Stomach (tissue), 9 donors: ENCODE measurements around the gene NELL1. TPM values are rescaled to one million over a fixed set of nuclear protein-coding genes. Genes with fewer than 3 reads are reported as not detected.

Experiments used
- DNase-seq, 2 donors: peaks; one replicate each; pipeline versions ENCODE4 v3.0.0 to v3.0.0-alpha.2; 2013 to 2019
- H3K27ac ChIP-seq, 5 donors: fragments of 200-600 bp in 4 of 5; sonication (generic) in 4 of 5; one replicate each; pipeline ENCODE4 v1.5.1; 2013 to 2019; ENCODE audit warnings: mild to moderate bottlenecking in 1 of 5, moderate library complexity in 1 of 5
- H3K27me3 ChIP-seq, 3 donors: fragments of 200-600 bp; sonication (generic); one replicate each; pipeline ENCODE4 v1.5.1; 2017 to 2019; ENCODE audit warnings: mixed run types in 1 of 3
- H3K36me3 ChIP-seq, 4 donors: fragments of 200-600 bp; sonication (generic); 1 replicate in 3 of 4; 2 replicates in 1 of 4; pipeline ENCODE4 v1.5.1; 2016 to 2019
- H3K4me1 ChIP-seq, 4 donors: fragments of 200-600 bp; sonication (generic); one replicate each; pipeline ENCODE4 v1.5.1; 2016 to 2019
- H3K4me3 ChIP-seq, 4 donors: fragments of 200-600 bp; sonication (generic) in 3 of 4; one replicate each; pipeline ENCODE4 v1.5.1; 2016 to 2019; ENCODE audit warnings: mild to moderate bottlenecking in 1 of 4
- H3K9me3 ChIP-seq, 4 donors: fragments of 200-600 bp; sonication (generic); one replicate each; pipeline ENCODE4 v1.5.1; 2016 to 2019
- CTCF ChIP-seq, 7 experiments: fragments of 450-650 bp in 4 of 7; fragments of 200-600 bp in 3 of 7; sonication (generic) in 3 of 7; IDR thresholded peaks; one replicate each; pipeline ENCODE4 v1.5.1; 2016 to 2019; ENCODE audit warnings: antibody characterized with exemption in 7 of 7, control low read depth in 2 of 7, mild to moderate bottlenecking in 1 of 7
- EP300 ChIP-seq: sonication (generic); formaldehyde crosslinking; IDR thresholded peaks from one replicate; pipeline ENCODE4 v1.6.1; 2017; ENCODE audit warnings: antibody characterized with exemption
- POLR2A ChIP-seq, 4 donors: fragments of 450-650 bp; IDR thresholded peaks; one replicate each; pipeline ENCODE4 v1.6.1; 2016; ENCODE audit warnings: antibody characterized with exemption in 4 of 4, control low read depth in 2 of 4, mild to moderate bottlenecking in 1 of 4, moderate library complexity in 1 of 4
- POLR2AphosphoS5 ChIP-seq, 3 donors: sonication (generic); formaldehyde crosslinking; IDR thresholded peaks; one replicate each; pipeline ENCODE4 v1.6.1; 2016; ENCODE audit warnings: antibody characterized with exemption in 3 of 3
- WGBS, 5 donors: extraction: QIAGEN DNeasy Blood & Tissue Kit in 3 of 5; methylation state at CpG; one replicate each; pipeline versions ENCODE4 v1.1.5 to v1.1.7; 2013 to 2018; 5-methylcytosine and 5-hydroxymethylcytosine counted together
- intact Hi-C: fragments of 100-400 bp; cut with DNase I; formaldehyde crosslinking; loops from one replicate; pipeline ENCODE4 v1.15.1; 2023; ENCODE audit warnings: low total_unique reads
- polyA plus RNA-seq, 3 donors: library from polyadenylated mRNA; stranded (reverse); fragments of 200-250 nt; gene quantifications; one replicate each; pipeline ENCODE4 v1.2.3, GENCODE V29; 2013
- total RNA-seq, 5 donors: library from RNA; depleted of rRNA; stranded (reverse); fragments of >200 nt; gene quantifications; one replicate each; pipeline versions ENCODE4 v1.1.0 to v1.2.3, GENCODE V29; 2014 to 2016
- donor health status: healthy with polysubstance abuse.
- donor health status: Bipolar disorder and iron deficiency.
- donor health status: healthy.

NELL1 gene
- total and polyA plus RNA-seq, 8 donors: 0.05 to 15.4 (median 2.7) TPM; not detected in 5

GRCh38 chr11:20623252-20623651, 46.1 kb upstream of the NELL1 start:
- Histone ChIP-seq H3K4me3 (no peak overlapping the region), H3K4me1 (peaks cover 0 to 2% (median 0%) of the 10 kb centered on the region in 4 donors), H3K9me3 (no peaks in the 10 kb centered on the region), H3K27ac (no peak overlapping the region), H3K36me3 (no peaks in the 10 kb centered on the region), H3K27me3 (peaks cover 0 to 14% (median 0%) of the 10 kb centered on the region in 3 donors)
- 36 to 51% (median 40%) methylated on average over 4 of the region's 4 CpGs for WGBS, 5 donors
- TF ChIP-seq POLR2AphosphoS5 (IDR thresholded peaks at IDR 0.05): no peak
- TF ChIP-seq CTCF (IDR thresholded peaks at IDR 0.05): no peak
- TF ChIP-seq POLR2A (IDR thresholded peaks at IDR 0.05): no peak
- TF ChIP-seq EP300: no peak
- no peak for DNase-seq
- intact Hi-C loops: no loop called here

GRCh38 chr11:20626279-20626678, 43.1 kb upstream of the NELL1 start:
- DNase-seq: no peak
- peaks cover 0 to 14% (median 0%) of the 10 kb centered on the region in 3 donors for H3K27me3 ChIP-seq
- 61 to 74% (median 70%) methylated on average over 4 of the region's 4 CpGs for WGBS, 5 donors
- no peaks in the 10 kb centered on the region for H3K36me3 ChIP-seq
- H3K4me1 ChIP-seq: no peaks in the 10 kb centered on the region
- no peak overlapping the region for H3K4me3 ChIP-seq
- intact Hi-C loops: no loop called here
- TF ChIP-seq CTCF (IDR thresholded peaks at IDR 0.05): no peak
- no peak for TF ChIP-seq POLR2A (IDR thresholded peaks at IDR 0.05)
- TF ChIP-seq POLR2AphosphoS5 (IDR thresholded peaks at IDR 0.05): no peak
- no peak for TF ChIP-seq EP300
- peaks cover 0 to 12% (median 0%) of the 10 kb centered on the region in 4 donors for H3K9me3 ChIP-seq
- no peak overlapping the region for H3K27ac ChIP-seq

- Histone ChIP-seq H3K4me1 (no peaks in the 10 kb centered on the region), H3K4me3 (no peak overlapping the region), H3K9me3 (peaks cover 0 to 12% (median 0%) of the 10 kb centered on the region in 4 donors), H3K27me3 (peaks cover 0 to 14% (median 0%) of the 10 kb centered on the region in 3 donors), H3K27ac (no peak overlapping the region), H3K36me3 (no peaks in the 10 kb centered on the region)
- DNase-seq: no peak
- intact Hi-C loops: no loop called here
- WGBS, 5 donors: 68 to 76% (median 71%) methylated on average over 3 of the region's 3 CpGs
- TF ChIP-seq POLR2A (IDR thresholded peaks at IDR 0.05) (no peak), CTCF (IDR thresholded peaks at IDR 0.05) (no peak), EP300 (no peak), POLR2AphosphoS5 (IDR thresholded peaks at IDR 0.05) (no peak)
These were observed 42.4 kb upstream of the NELL1 start for GRCh38 chr11:20627026-20627425.

GRCh38 chr11:20627701-20628100, 41.7 kb upstream of the NELL1 start:
- H3K27ac ChIP-seq: no peak overlapping the region
- TF ChIP-seq EP300: no peak
- TF ChIP-seq POLR2A (IDR thresholded peaks at IDR 0.05): no peak
- TF ChIP-seq POLR2AphosphoS5 (IDR thresholded peaks at IDR 0.05): no peak
- TF ChIP-seq CTCF (IDR thresholded peaks at IDR 0.05): no peak
- WGBS, 5 donors: 21 to 75% (median 50%) methylated on average over 3 of the region's 3 CpGs
- no peak overlapping the region for H3K4me3 ChIP-seq
- peaks cover 0 to 12% (median 0%) of the 10 kb centered on the region in 4 donors for H3K9me3 ChIP-seq
- no peaks in the 10 kb centered on the region for H3K4me1 ChIP-seq
- intact Hi-C loops: no loop called here
- no peak for DNase-seq
- H3K36me3 ChIP-seq: no peaks in the 10 kb centered on the region
- peaks cover 0 to 9% (median 0%) of the 10 kb centered on the region in 3 donors for H3K27me3 ChIP-seq
